ENCODE results near the gene FAM193B. TPM values are rescaled to one million over a fixed set of nuclear protein-coding genes. Genes with fewer than 3 reads are reported as not detected.

The FAM193B gene
- total RNA-seq, 1 experiment from 2014 or later: 72.9 TPM

GRCh38 chr5:177540438-177540837, 13.9 kb downstream of the FAM193B start:
- DNase-seq: no peak
- intact Hi-C loops (cut with micrococcal nuclease; ENCODE audit: unreplicated experiment): no loop called here
- Mint-ChIP-seq H3K27me3 (ENCODE audit: insufficient read depth, unreplicated experiment) (no peaks in the 10 kb centered on the region), H3K36me3 (ENCODE audit: insufficient read depth, unreplicated experiment) (no peaks in the 10 kb centered on the region), H3K4me3 (ENCODE audit: unreplicated experiment) (no peak overlapping the region), H3K9me3 (ENCODE audit: unreplicated experiment) (no peaks in the 10 kb centered on the region), H3K4me1 (ENCODE audit: low read depth, unreplicated experiment) (peaks cover 7% of the 10 kb centered on the region), H3K27ac (ENCODE audit: unreplicated experiment) (no peak overlapping the region)
- no peak for TF ChIP-seq CTCF (IDR thresholded peaks at IDR 0.05; ENCODE audit: insufficient read depth in 1 of 2, low read depth in 1 of 2, low read length in 1 of 2, severe bottlenecking in 1 of 2, unreplicated experiment in 1 of 2)
- H3K9me3 ChIP-seq: no peaks in the 10 kb centered on the region
- H3K4me1 ChIP-seq: peaks cover 8% of the 10 kb centered on the region
- ChIA-PET POLR2A (no interaction called here), CTCF (interaction anchor here (0.6 kb wide), 1 partner anchor 123 kb away, joined by 3 read pairs; no protein-coding TSS in a partner anchor)
- no TSS peak for BruUV-seq (replicated peaks)
- no peaks in the 10 kb centered on the region for H3K36me3 ChIP-seq (ENCODE audit: control insufficient read depth, insufficient read depth, low read length)
- no peaks in the 10 kb centered on the region for H3K27me3 ChIP-seq (replicated peaks; ENCODE audit: control insufficient read depth, insufficient read depth, low read length)
- no peak overlapping the region for H3K4me3 ChIP-seq (ENCODE audit: low read depth, low read length)

- H3K9me3 ChIP-seq: no peaks in the 10 kb centered on the region
- ChIA-PET CTCF (interaction anchor here (0.7 kb wide), 1 partner anchor 68 kb away, joined by 3 read pairs; no protein-coding TSS in a partner anchor), POLR2A (no interaction called here)
- BruUV-seq (replicated peaks): no TSS peak
- no peaks in the 10 kb centered on the region for H3K36me3 ChIP-seq (ENCODE audit: control insufficient read depth, insufficient read depth, low read length)
- Mint-ChIP-seq H3K4me1 (ENCODE audit: low read depth, unreplicated experiment) (peaks cover 7% of the 10 kb centered on the region), H3K27me3 (ENCODE audit: insufficient read depth, unreplicated experiment) (no peaks in the 10 kb centered on the region), H3K36me3 (ENCODE audit: insufficient read depth, unreplicated experiment) (peaks cover 6% of the 10 kb centered on the region), H3K27ac (ENCODE audit: unreplicated experiment) (no peak overlapping the region), H3K4me3 (ENCODE audit: unreplicated experiment) (no peak overlapping the region), H3K9me3 (ENCODE audit: unreplicated experiment) (no peaks in the 10 kb centered on the region)
- intact Hi-C loops (cut with micrococcal nuclease; ENCODE audit: unreplicated experiment): no loop called here
- no peak overlapping the region for H3K4me3 ChIP-seq (ENCODE audit: low read depth, low read length)
- no peak for TF ChIP-seq CTCF (IDR thresholded peaks at IDR 0.05; ENCODE audit: insufficient read depth in 1 of 2, low read depth in 1 of 2, low read length in 1 of 2, severe bottlenecking in 1 of 2, unreplicated experiment in 1 of 2)
- no peak for DNase-seq
- H3K27me3 ChIP-seq (replicated peaks; ENCODE audit: control insufficient read depth, insufficient read depth, low read length): no peaks in the 10 kb centered on the region
- peaks cover 8% of the 10 kb centered on the region for H3K4me1 ChIP-seq
Observed at GRCh38 chr5:177539411-177539810, 15.0 kb downstream of the FAM193B start.

GRCh38 chr5:177538876-177539275, 15.5 kb downstream of the FAM193B start:
- POLR2A ChIA-PET: no interaction called here
- H3K27me3 Mint-ChIP-seq (ENCODE audit: insufficient read depth, unreplicated experiment): no peaks in the 10 kb centered on the region
- TF ChIP-seq CTCF (IDR thresholded peaks at IDR 0.05; ENCODE audit: insufficient read depth in 1 of 2, low read depth in 1 of 2, low read length in 1 of 2, severe bottlenecking in 1 of 2, unreplicated experiment in 1 of 2): no peak
- H3K4me1 Mint-ChIP-seq (ENCODE audit: low read depth, unreplicated experiment): peaks cover 7% of the 10 kb centered on the region
- Histone ChIP-seq H3K27me3 (replicated peaks; ENCODE audit: control insufficient read depth, insufficient read depth, low read length) (no peaks in the 10 kb centered on the region), H3K4me1 (peaks cover 8% of the 10 kb centered on the region), H3K36me3 (ENCODE audit: control insufficient read depth, insufficient read depth, low read length) (no peaks in the 10 kb centered on the region), H3K4me3 (ENCODE audit: low read depth, low read length) (no peak overlapping the region), H3K9me3 (no peaks in the 10 kb centered on the region)
- peaks cover 9% of the 10 kb centered on the region for H3K36me3 Mint-ChIP-seq (ENCODE audit: insufficient read depth, unreplicated experiment)
- intact Hi-C loops (cut with micrococcal nuclease; ENCODE audit: unreplicated experiment): no loop called here
- no peak overlapping the region for H3K4me3 Mint-ChIP-seq (ENCODE audit: unreplicated experiment)
- BruUV-seq (replicated peaks): no TSS peak
- H3K9me3 Mint-ChIP-seq (ENCODE audit: unreplicated experiment): no peaks in the 10 kb centered on the region
- CTCF ChIA-PET: no interaction called here
- no peak overlapping the region for H3K27ac Mint-ChIP-seq (ENCODE audit: unreplicated experiment)
- no peak for DNase-seq

Data from Caco-2 (cell line).